K562 (cell line): ENCODE measurements around the gene FERMT1. TPM values are rescaled to one million over a fixed set of nuclear protein-coding genes. Genes with fewer than 3 reads are reported as not detected.
"Not testable (repeated sequence)": the region's sequence is repeated elsewhere in the genome, so short reads cannot be mapped to it uniquely, and the experiment has no call there.

Source experiments
- ATAC-seq: fragments of 200-7000 bp; cut with Tn5 transposase; 3 replicates; pipeline ENCODE4 v1.9.1; 2020; ENCODE audit warnings: moderate library complexity
- BruUV-seq: library from RNA; stranded (reverse); fragments of 400-500 nt; replicated peaks from 2 replicates; lab custom pipeline; 2021; lab: Mats Ljungman, UMichigan
- CTCF ChIA-PET: fragments of 300-600 bp; formaldehyde crosslinking; extraction: SDS; loops from one replicate; lab custom pipeline; 2021; ENCODE audit warnings: low intra/inter-chr PET ratio; lab: Yijun Ruan, JAX
- POLR2A ChIA-PET: fragments of 300-600, 350-650 bp; sonication (Branson Sonifier 250); formaldehyde crosslinking; extraction: SDS; loops from one replicate; lab custom pipeline; 2021; ENCODE audit warnings: antibody characterized with exemption, inconsistent platforms; lab: Yijun Ruan, JAX
- DNase-seq, 4 experiments: peaks; one replicate each; pipeline versions ENCODE4 v3.0.0 to v3.0.0-alpha.2; 2011 to 2018; ENCODE audit warnings: low spot score in 3 of 4, mixed read lengths in 3 of 4; ENCODE audit errors: extremely low read depth in 1 of 4
- FAIRE-seq: peaks from 2 replicates; lab custom pipeline; 2011; peaks lifted over from hg19 to GRCh38; lab: Jason Lieb, UNC
- H2AFZ ChIP-seq: 2 replicates; pipeline ENCODE4 v1.6.0; 2011; ENCODE audit warnings: low read depth, low read length, control low read depth, inconsistent platforms
- H3K27ac ChIP-seq: fragments of 200-600 bp; 3 replicates; pipeline ENCODE4 v1.8.0; 2011; ENCODE audit warnings: low read depth, mild to moderate bottlenecking, control low read depth, inconsistent platforms, low read length, moderate library complexity, mixed read lengths; ENCODE audit errors: extremely low read depth
- H3K27me3 ChIP-seq, 2 experiments: fragments of 300-600 bp in 1 of 2; 2 replicates in 1 of 2; 3 replicates in 1 of 2; pipeline versions ENCODE4 v1.6.0 to v1.8.0; 2011; ENCODE audit warnings: inconsistent platforms in 2 of 2, low read length in 2 of 2, mild to moderate bottlenecking in 1 of 2, mixed read lengths in 1 of 2, moderate library complexity in 1 of 2; ENCODE audit not compliant: control insufficient read depth in 2 of 2, insufficient read depth in 2 of 2
- H3K36me3 ChIP-seq: fragments of 300-600 bp; 3 replicates; pipeline ENCODE4 v1.8.0; 2011; ENCODE audit warnings: mild to moderate bottlenecking, low read length, inconsistent platforms; ENCODE audit not compliant: control insufficient read depth, insufficient read depth
- H3K4me1 ChIP-seq, 2 experiments: fragments of 200-600 bp in 1 of 2; replicated peaks in 1 of 2; 2 replicates in 1 of 2; 3 replicates in 1 of 2; pipeline versions ENCODE4 v1.5.1 to v1.8.0; 2011; ENCODE audit warnings: inconsistent platforms in 2 of 2, low read length in 2 of 2, mild to moderate bottlenecking in 1 of 2, mixed read lengths in 1 of 2, moderate library complexity in 1 of 2; ENCODE audit not compliant: control insufficient read depth in 2 of 2, insufficient read depth in 2 of 2
- H3K4me2 ChIP-seq: 2 replicates; pipeline ENCODE4 v1.6.1; 2011; ENCODE audit warnings: low read length, control low read depth, inconsistent platforms, mixed read lengths; ENCODE audit not compliant: insufficient read depth
- H3K4me3 ChIP-seq: fragments of 200-600 bp; sonication (generic), shearing (Covaris generic); 2 replicates; pipeline ENCODE4 v1.5.1; 2016; ENCODE audit warnings: control low read depth, inconsistent platforms
- H3K79me2 ChIP-seq: fragments of 200-600 bp; 3 replicates; pipeline ENCODE4 v1.8.0; 2011; ENCODE audit warnings: low read length, inconsistent platforms; ENCODE audit not compliant: control insufficient read depth, insufficient read depth
- H3K9ac ChIP-seq, 2 experiments: 2 replicates each; pipeline versions ENCODE4 v1.6.0 to v1.6.1; 2011; ENCODE audit warnings: low read depth in 2 of 2, low read length in 2 of 2, control low read depth in 1 of 2, inconsistent platforms in 1 of 2, mild to moderate bottlenecking in 1 of 2, mixed read lengths in 1 of 2; ENCODE audit not compliant: insufficient read depth in 1 of 2
- H3K9me1 ChIP-seq: one replicate; pipeline ENCODE4 v1.6.0; 2011; ENCODE audit warnings: inconsistent platforms, mild to moderate bottlenecking, low read length, moderate library complexity; ENCODE audit not compliant: control insufficient read depth, insufficient read depth
- H3K9me3 ChIP-seq: replicated peaks from 2 replicates; pipeline ENCODE4 v1.5.1; 2011; ENCODE audit warnings: low read depth, low read length, inconsistent platforms; ENCODE audit not compliant: control insufficient read depth, insufficient read depth
- H4K20me1 ChIP-seq: replicated peaks from 2 replicates; pipeline ENCODE4 v1.6.1; 2011; ENCODE audit warnings: low read length, inconsistent platforms, mixed read lengths; ENCODE audit not compliant: control insufficient read depth, insufficient read depth
- BRF1 ChIP-seq: IDR thresholded peaks from 3 replicates; pipeline ENCODE4 v1.6.1; 2011; ENCODE audit warnings: borderline replicate concordance, mild to moderate bottlenecking; ENCODE audit not compliant: insufficient read length; ENCODE audit errors: extremely low read depth
- ETV5 ChIP-seq: sonication (generic); formaldehyde crosslinking; IDR thresholded peaks from 2 replicates; pipeline ENCODE4 v1.4.0; 2020; ENCODE audit warnings: low read depth, mild to moderate bottlenecking, missing genetic modification reagents
- ID3 ChIP-seq, 2 experiments: fragments of 250-450 bp in 1 of 2; fragments of 450-650 bp in 1 of 2; sonication (Bioruptor Pico) in 1 of 2; IDR thresholded peaks; 2 replicates each; pipeline versions ENCODE4 v1.6.1 to v1.8.0; 2016 to 2021; ENCODE audit warnings: mild to moderate bottlenecking in 2 of 2, moderate library complexity in 2 of 2, missing compliant biosample characterization in 1 of 2, missing genetic modification characterization in 1 of 2
- NR2F6 ChIP-seq: fragments of 450-650 bp; formaldehyde crosslinking; IDR thresholded peaks from 2 replicates; pipeline ENCODE4 v1.4.0; 2020; ENCODE audit warnings: mild to moderate bottlenecking
- PBX2 ChIP-seq, 2 experiments: IDR thresholded peaks in 1 of 2; conservative IDR thresholded peaks in 1 of 2; 2 replicates each; pipeline ENCODE4 v1.6.1; 2016; ENCODE audit warnings: low read depth in 2 of 2, mild to moderate bottlenecking in 1 of 2, missing compliant biosample characterization in 1 of 2, missing genetic modification characterization in 1 of 2, moderate library complexity in 1 of 2
- PHB2 ChIP-seq: fragments of 450-650 bp; IDR thresholded peaks from 2 replicates; pipeline ENCODE4 v1.6.1; 2017; ENCODE audit warnings: low read depth
- PTTG1 ChIP-seq: fragments of 450-650 bp; IDR thresholded peaks from 2 replicates; pipeline ENCODE4 v1.6.1; 2016; ENCODE audit warnings: low read depth, mild to moderate bottlenecking, missing genetic modification characterization, missing compliant biosample characterization
- TAL1 ChIP-seq: fragments of 450-650 bp; IDR thresholded peaks from 2 replicates; pipeline ENCODE4 v1.6.1; 2016; ENCODE audit warnings: mild to moderate bottlenecking
- ZNF3 ChIP-seq: fragments of 250-450 bp; sonication (Bioruptor Pico); IDR thresholded peaks from 2 replicates; pipeline ENCODE4 v1.5.0; 2021; ENCODE audit warnings: mild to moderate bottlenecking, moderate library complexity
- WGBS: fragments of 100-300 bp; shearing (Covaris generic); methylation state at CpG from one replicate; pipeline ENCODE4 v1.1.6; 2016; ENCODE audit warnings: low coverage, mixed read lengths; ENCODE audit not compliant: insufficient coverage; ENCODE audit errors: missing lambda C conversion rate; 5-methylcytosine and 5-hydroxymethylcytosine counted together
- in situ Hi-C: fragments of 300-500 bp; cut with MboI; formaldehyde crosslinking; loops from 4 replicates; pipeline ENCODE4 v1.15.0; 2018; ENCODE audit warnings: inconsistent platforms, mixed read lengths
- intact Hi-C: fragments of 100-400 bp; cut with micrococcal nuclease; formaldehyde crosslinking; loops from 2 replicates; pipeline ENCODE4 v1.14.2; 2022
- polyA plus RNA-seq, 8 experiments: library from polyadenylated mRNA; depleted of rRNA in 4 of 8; stranded (reverse) in 5 of 8; unstranded in 3 of 8; fragments of >200 nt; fragmentation: Nextera tagmentation in 2 of 8; fragmentation: Illumina TruSeq in 1 of 8; extraction: Ambion mirVana in 2 of 8; extraction: Trizol in 1 of 8; gene quantifications; 2 replicates each; pipeline versions ENCODE4 v1.2.1 to v1.2.3, GENCODE V29; 2011 to 2014; ENCODE audit warnings: inconsistent platforms in 1 of 8, missing spikeins in 1 of 8
- total RNA-seq, 7 experiments: library from RNA; depleted of rRNA in 6 of 7; stranded (reverse); fragments of >200 nt in 6 of 7; fragmentation: Illumina TruSeq in 2 of 7; extraction: Trizol in 2 of 7; gene quantifications; 2 replicates each; pipeline versions ENCODE4 v1.2.1 to v1.2.3, GENCODE V29; 2011 to 2021; ENCODE audit warnings: low replicate concordance in 1 of 7

FERMT1 gene
- total and polyA plus RNA-seq, 9 of the 15 experiments (the other 6 are each of a cell fraction or from before 2014, with no cell fraction given) = 0.07 TPM; not detected in 8

GRCh38 chr20:6034134-6034969 lies 88.5 kb downstream of the FERMT1 start (continued):
- TF ChIP-seq ID3 (CRISPR knock-in tag; IDR thresholded peaks at IDR 0.05) (no peak), ID3 (tag; IDR thresholded peaks at IDR 0.05) (no peak), PBX2 (CRISPR knock-in tag; IDR thresholded peaks at IDR 0.05; ENCODE audit: low read depth) (no peak), PBX2 (tag; conservative IDR thresholded peaks at IDR 0.05; ENCODE audit: low read depth) (peak; percentile 95), PTTG1 (no peak), ZNF3 (CRISPR knock-in tag) (no peak), ETV5 (CRISPR knock-in tag) (peak; percentile 46; the same call in 1 of the 2 replicates), NR2F6 (CRISPR knock-in tag) (no peak), TAL1 (peak; percentile 7; the same call in 1 of the 2 replicates), BRF1 (no peak), PHB2 (no peak)
- TF ChIP-seq, all 486 proteins: peak for 48

- H3K9ac ChIP-seq, in situ Hi-C loops, ATAC-seq, H3K9me1 ChIP-seq, FAIRE-seq, H3K27me3 ChIP-seq, H3K9me3 ChIP-seq, H3K27ac ChIP-seq, intact Hi-C loops, H3K4me3 ChIP-seq, BruUV-seq, DNase-seq, H4K20me1 ChIP-seq, H2AFZ ChIP-seq, CTCF ChIA-PET, H3K4me2 ChIP-seq: not testable (repeated sequence)
- Histone ChIP-seq H3K36me3 (peaks cover 62% of the 10 kb centered on the region), H3K79me2 (peaks cover 18% of the 10 kb centered on the region), H3K4me1 (peaks cover 3 to 21% of the 10 kb centered on the region in 2 experiments; a peak in 4 of 5 replicates)
- POLR2A ChIA-PET = interaction anchor here (1.1 kb wide), 1 partner anchor 25 kb away, joined by 3 read pairs; no protein-coding TSS in a partner anchor
- WGBS = 89% methylated on average over 6 of the region's 8 CpGs
Observed at GRCh38 chr20:6032907-6033306, 89.9 kb downstream of the FERMT1 start.
